Measurements from ENCODE around the gene PIGM. TPM values are rescaled to one million over a fixed set of nuclear protein-coding genes. Genes with fewer than 3 reads are reported as not detected.

The PIGM gene
- total RNA-seq, 1 donor from 2014 or later: 2.3 TPM

GRCh38 chr1:159996653-159997052, 35.1 kb downstream of the PIGM start:
- intact Hi-C loops (cut with DNase I): no loop called here

GRCh38 chr1:159994896-159995295, 36.9 kb downstream of the PIGM start:
- intact Hi-C loops (cut with DNase I): no loop called here
- DNase-seq (ENCODE audit: low spot score): no peak

More at GRCh38 chr1:159996653-159997052, 35.1 kb downstream of the PIGM start:
- DNase-seq (ENCODE audit: low spot score): no peak

- intact Hi-C loops (cut with DNase I): no loop called here
- no peak for DNase-seq (ENCODE audit: low spot score)
Observed at GRCh38 chr1:159993911-159994310, 37.9 kb downstream of the PIGM start.

GRCh38 chr1:159992161-159992560, 39.6 kb downstream of the PIGM start:
- no peak for DNase-seq (ENCODE audit: low spot score)
- intact Hi-C loops (cut with DNase I): no loop called here

GRCh38 chr1:159991513-159991912, 40.3 kb downstream of the PIGM start:
- intact Hi-C loops (cut with DNase I): no loop called here
- no peak for DNase-seq (ENCODE audit: low spot score)

- DNase-seq (ENCODE audit: low spot score): no peak
- intact Hi-C loops (cut with DNase I): no loop called here
Observed at GRCh38 chr1:159990005-159990404, 41.8 kb downstream of the PIGM start.

- intact Hi-C loops (cut with DNase I): no loop called here
Observed at GRCh38 chr1:159989581-159989980, 42.2 kb downstream of the PIGM start.

GRCh38 chr1:159988006-159988405, 43.8 kb downstream of the PIGM start:
- intact Hi-C loops (cut with DNase I): no loop called here
- no peak for DNase-seq (ENCODE audit: low spot score)

More at GRCh38 chr1:159989581-159989980, 42.2 kb downstream of the PIGM start:
- DNase-seq (ENCODE audit: low spot score): no peak

- no peak for DNase-seq (ENCODE audit: low spot score)
- intact Hi-C loops (cut with DNase I): no loop called here
Observed at GRCh38 chr1:159987186-159987585, 44.6 kb downstream of the PIGM start.

GRCh38 chr1:159986531-159986930, 45.3 kb downstream of the PIGM start:
- intact Hi-C loops (cut with DNase I): no loop called here
- no peak for DNase-seq (ENCODE audit: low spot score)

GRCh38 chr1:159986093-159986492, 45.7 kb downstream of the PIGM start:
- no peak for DNase-seq (ENCODE audit: low spot score)
- intact Hi-C loops (cut with DNase I): no loop called here

GRCh38 chr1:159985473-159985872, 46.3 kb downstream of the PIGM start:
- DNase-seq (ENCODE audit: low spot score): no peak
- intact Hi-C loops (cut with DNase I): no loop called here

GRCh38 chr1:159983681-159984080, 48.1 kb downstream of the PIGM start:
- intact Hi-C loops (cut with DNase I): no loop called here
- DNase-seq (ENCODE audit: low spot score): no peak

GRCh38 chr1:159982280-159982679, 49.5 kb downstream of the PIGM start:
- intact Hi-C loops (cut with DNase I): no loop called here
- no peak for DNase-seq (ENCODE audit: low spot score)

GRCh38 chr1:159981351-159982055, 50.3 kb downstream of the PIGM start:
- no peak for DNase-seq (ENCODE audit: low spot score)
- intact Hi-C loops (cut with DNase I): no loop called here

GRCh38 chr1:159980786-159981185, 51.0 kb downstream of the PIGM start:
- DNase-seq (ENCODE audit: low spot score): no peak
- intact Hi-C loops (cut with DNase I): no loop called here

- intact Hi-C loops (cut with DNase I): no loop called here
- DNase-seq (ENCODE audit: low spot score): no peak
Observed at GRCh38 chr1:159980076-159980475, 51.7 kb downstream of the PIGM start.

GRCh38 chr1:159979257-159979656, 52.5 kb downstream of the PIGM start:
- intact Hi-C loops (cut with DNase I): no loop called here
- no peak for DNase-seq (ENCODE audit: low spot score)

- intact Hi-C loops (cut with DNase I): no loop called here
- no peak for DNase-seq (ENCODE audit: low spot score)
Observed at GRCh38 chr1:159978107-159978398, 53.7 kb downstream of the PIGM start.

GRCh38 chr1:159977364-159978106, 54.3 kb downstream of the PIGM start:
- intact Hi-C loops (cut with DNase I): no loop called here
- no peak for DNase-seq (ENCODE audit: low spot score)
